ENCODE data around the gene PSEN1. TPM values are rescaled to one million over a fixed set of nuclear protein-coding genes. Genes with fewer than 3 reads are reported as not detected.
"Not testable (repeated sequence)": the region's sequence is repeated elsewhere in the genome, so short reads cannot be mapped to it uniquely, and the experiment has no call there.

PSEN1 gene
- total RNA-seq, 2 donors from 2014 or later = 76.4 to 103 TPM

- H3K4me3 ChIP-seq = no peak overlapping the region
- no peak overlapping the region for H3K9ac ChIP-seq (ENCODE audit: low read depth in 2 of 2, low read length in 2 of 2)
- H3K27me3 ChIP-seq = no peaks in the 10 kb centered on the region
- H3K36me3 ChIP-seq = peaks cover 17% of the 10 kb centered on the region
- intact Hi-C loops (cut with DNase I) = no loop called here
- no peak for DNase-seq
- no peaks in the 10 kb centered on the region for H3K9me3 ChIP-seq
- TF ChIP-seq CTCF (IDR thresholded peaks at IDR 0.05) = no peak
- H3K4me1 ChIP-seq = no peaks in the 10 kb centered on the region
- H3K27ac ChIP-seq = no peak overlapping the region
Observed at GRCh38 chr14:73189651-73190050, 53.3 kb downstream of the PSEN1 start.

- Histone ChIP-seq H3K4me3 (no peak overlapping the region), H3K9me3 (no peaks in the 10 kb centered on the region), H3K9ac (ENCODE audit: low read depth in 2 of 2, low read length in 2 of 2) (no peak overlapping the region), H3K27ac (no peak overlapping the region), H3K36me3 (peaks cover 17% of the 10 kb centered on the region), H3K4me1 (no peaks in the 10 kb centered on the region), H3K27me3 (no peaks in the 10 kb centered on the region)
- intact Hi-C loops (cut with DNase I) = no loop called here
- no peak for TF ChIP-seq CTCF (IDR thresholded peaks at IDR 0.05)
- no peak for DNase-seq
Observed at GRCh38 chr14:73191441-73191840, 55.1 kb downstream of the PSEN1 start.

DNA sequence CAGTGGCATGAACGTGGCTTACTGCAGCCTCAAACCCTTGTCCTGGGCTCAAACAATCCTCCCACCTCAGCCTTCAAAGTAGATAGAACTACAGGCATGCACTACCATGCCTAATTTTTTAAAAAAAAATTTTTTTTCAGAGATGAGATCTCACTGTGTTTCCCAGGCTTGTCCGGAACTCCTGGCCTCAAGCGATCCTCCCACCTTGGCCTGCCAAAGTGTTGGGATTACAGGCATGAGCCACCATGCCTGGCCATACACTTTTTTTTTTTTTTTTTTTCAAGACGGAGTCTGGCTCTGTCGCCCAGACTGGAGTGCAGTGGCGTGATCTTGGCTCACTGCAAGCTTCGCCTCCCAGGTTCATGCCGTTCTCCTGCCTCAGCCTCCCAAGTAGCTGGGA, 58.0 kb downstream of the PSEN1 start:
- H3K9ac ChIP-seq (ENCODE audit: low read depth in 2 of 2, low read length in 2 of 2); H3K4me1 ChIP-seq; H3K27me3 ChIP-seq; H3K27ac ChIP-seq; H3K9me3 ChIP-seq; intact Hi-C loops (cut with DNase I); H3K4me3 ChIP-seq; DNase-seq: not testable (repeated sequence)
- H3K36me3 ChIP-seq = peaks cover 16% of the 10 kb centered on the region

- Histone ChIP-seq H3K4me1 (no peaks in the 10 kb centered on the region), H3K4me3 (no peak overlapping the region), H3K9ac (ENCODE audit: low read depth in 2 of 2, low read length in 2 of 2) (no peak overlapping the region), H3K36me3 (peaks cover 6% of the 10 kb centered on the region), H3K27ac (no peak overlapping the region), H3K27me3 (no peaks in the 10 kb centered on the region), H3K9me3 (no peaks in the 10 kb centered on the region)
- DNase-seq = no peak
- intact Hi-C loops (cut with DNase I) = no loop called here
- TF ChIP-seq CTCF (IDR thresholded peaks at IDR 0.05) = no peak
Observed at GRCh38 chr14:73198253-73198652, 61.9 kb downstream of the PSEN1 start.

DNA sequence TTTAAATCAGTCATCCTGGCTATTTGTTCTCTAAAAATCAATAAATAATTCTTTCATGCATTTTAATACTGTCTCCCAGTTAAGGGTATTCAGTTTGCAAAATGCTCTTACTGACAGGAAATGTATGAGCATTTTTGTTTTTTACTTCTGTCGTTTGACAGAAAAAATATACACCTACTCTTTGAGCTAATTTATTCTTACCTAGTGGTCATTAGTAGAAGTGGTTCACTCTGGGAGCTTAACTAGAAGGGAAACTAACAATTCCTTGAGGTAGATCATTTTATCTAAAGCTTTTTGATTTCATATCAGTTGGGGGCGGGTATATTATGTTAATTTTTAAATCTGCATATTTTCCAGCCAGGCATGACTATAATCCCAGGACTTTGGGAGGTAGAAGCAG, 67.2 kb downstream of the PSEN1 start:
- intact Hi-C loops (cut with DNase I) = no loop called here

DNA sequence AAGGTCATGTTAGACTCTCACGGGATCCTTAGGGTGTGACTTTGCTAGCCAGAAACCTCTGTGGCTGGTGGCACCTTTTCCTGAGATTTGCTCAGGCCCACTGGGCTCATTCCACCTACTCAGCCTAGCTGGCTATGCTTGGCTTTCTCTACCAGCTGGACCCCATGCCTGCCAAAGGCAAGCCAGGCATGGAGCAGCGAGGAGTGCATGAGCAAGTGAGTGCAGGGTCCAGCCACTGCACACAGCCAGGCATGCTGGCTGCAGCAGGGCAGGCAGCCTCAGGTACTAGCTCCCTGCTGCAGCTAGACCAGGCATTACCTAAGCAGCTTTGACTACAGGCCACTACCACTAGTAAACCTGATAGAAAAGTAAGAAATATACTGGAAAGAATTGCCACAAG, 71.3 kb downstream of the PSEN1 start:
- no peaks in the 10 kb centered on the region for H3K27me3 ChIP-seq
- DNase-seq = no peak
- intact Hi-C loops (cut with DNase I) = no loop called here
- no peak for TF ChIP-seq CTCF (IDR thresholded peaks at IDR 0.05)
- no peak overlapping the region for H3K4me3 ChIP-seq
- no peaks in the 10 kb centered on the region for H3K4me1 ChIP-seq
- no peak overlapping the region for H3K9ac ChIP-seq (ENCODE audit: low read depth in 2 of 2, low read length in 2 of 2)
- no peak overlapping the region for H3K27ac ChIP-seq
- H3K36me3 ChIP-seq = peaks cover 9% of the 10 kb centered on the region
- H3K9me3 ChIP-seq = no peaks in the 10 kb centered on the region

More for the DNA sequence above, 67.2 kb downstream of the PSEN1 start:
- no peaks in the 10 kb centered on the region for H3K4me1 ChIP-seq
- H3K27ac ChIP-seq = no peak overlapping the region
- peaks cover 7% of the 10 kb centered on the region for H3K36me3 ChIP-seq
- no peaks in the 10 kb centered on the region for H3K27me3 ChIP-seq
- H3K9me3 ChIP-seq = no peaks in the 10 kb centered on the region
- DNase-seq = no peak
- H3K9ac ChIP-seq (ENCODE audit: low read depth in 2 of 2, low read length in 2 of 2) = no peak overlapping the region
- no peak for TF ChIP-seq CTCF (IDR thresholded peaks at IDR 0.05)
- no peak overlapping the region for H3K4me3 ChIP-seq
